Hepatocyte (in vitro differentiated cells): ENCODE measurements around the gene RASL10B. TPM values are rescaled to one million over a fixed set of nuclear protein-coding genes. Genes with fewer than 3 reads are reported as not detected.

Experiments
- DNase-seq: peaks from one replicate; pipeline ENCODE4 v3.0.0-alpha.2; 2016; ENCODE audit warnings: low spot score
- H2AFZ ChIP-seq: fragments of 200-600 bp; sonication (generic); 2 replicates; pipeline ENCODE4 v1.6.0; 2016; ENCODE audit warnings: antibody characterized with exemption, mild to moderate bottlenecking
- H3K27ac ChIP-seq: fragments of 200-600 bp; sonication (generic); 2 replicates; pipeline ENCODE4 v1.5.1; 2016; ENCODE audit warnings: mild to moderate bottlenecking
- H3K27me3 ChIP-seq: fragments of 200-600 bp; sonication (generic); 2 replicates; pipeline ENCODE4 v1.6.1; 2016
- H3K36me3 ChIP-seq: fragments of 200-600 bp; sonication (generic); replicated peaks from 2 replicates; pipeline ENCODE4 v1.5.1; 2016; ENCODE audit warnings: low read depth; ENCODE audit not compliant: insufficient read depth
- H3K4me1 ChIP-seq: fragments of 200-600 bp; sonication (generic); 2 replicates; pipeline ENCODE4 v1.5.1; 2016; ENCODE audit warnings: mild to moderate bottlenecking, moderate library complexity; ENCODE audit not compliant: insufficient read depth
- H3K4me2 ChIP-seq: fragments of 200-600 bp; sonication (generic); 2 replicates; pipeline ENCODE4 v1.6.0; 2016
- H3K4me3 ChIP-seq: fragments of 200-600 bp; sonication (generic); 2 replicates; pipeline ENCODE4 v1.5.1; 2016; ENCODE audit warnings: mild to moderate bottlenecking
- H3K79me2 ChIP-seq: fragments of 200-600 bp; sonication (generic); 2 replicates; pipeline ENCODE4 v1.6.0; 2017; ENCODE audit warnings: mild to moderate bottlenecking
- H3K9me2 ChIP-seq: fragments of 200-600 bp; sonication (generic); replicated peaks from 2 replicates; pipeline ENCODE4 v1.6.0; 2017; ENCODE audit warnings: mild to moderate bottlenecking; ENCODE audit not compliant: insufficient read depth
- H3K9me3 ChIP-seq: fragments of 200-600 bp; sonication (generic); 2 replicates; pipeline ENCODE4 v1.5.1; 2016; ENCODE audit warnings: low read depth, mild to moderate bottlenecking
- H4K20me1 ChIP-seq: fragments of 200-600 bp; sonication (generic); 2 replicates; pipeline ENCODE4 v1.6.0; 2016; ENCODE audit warnings: mild to moderate bottlenecking; ENCODE audit not compliant: insufficient read depth, poor library complexity, severe bottlenecking
- EZH2 ChIP-seq: fragments of 200-600 bp; sonication (generic); IDR thresholded peaks from 2 replicates; pipeline ENCODE4 v1.6.1; 2016; ENCODE audit warnings: antibody characterized with exemption, mild to moderate bottlenecking, borderline replicate concordance
- EZH2phosphoT487 ChIP-seq: fragments of 200-600 bp; sonication (generic); IDR thresholded peaks from one replicate; pipeline ENCODE4 v1.6.1; 2018; ENCODE audit warnings: antibody characterized with exemption, mild to moderate bottlenecking, low read depth, moderate library complexity; ENCODE audit not compliant: unreplicated experiment, severe bottlenecking
- WGBS: methylation state at CpG from one replicate; pipeline ENCODE4 v1.1.6; 2016; ENCODE audit warnings: low lambda C conversion rate; ENCODE audit errors: missing lambda C conversion rate; 5-methylcytosine and 5-hydroxymethylcytosine counted together
- polyA plus RNA-seq: library from polyadenylated mRNA; unstranded; fragments of >200 nt; fragmentation: Nextera tagmentation; extraction: Ambion mirVana; gene quantifications from 2 replicates; pipeline ENCODE4 v1.2.1, GENCODE V29; 2016
- total RNA-seq: library from RNA; depleted of rRNA; stranded (reverse); fragments of >200 nt; gene quantifications from 2 replicates; pipeline ENCODE4 v1.2.3, GENCODE V29; 2014
- TF ChIP-seq, protein P1 (sequence below): fragments of 200-600 bp; sonication (generic); IDR thresholded peaks from 2 replicates; pipeline ENCODE4 v1.5.1; 2016; ENCODE audit warnings: antibody characterized with exemption, mild to moderate bottlenecking; ENCODE audit not compliant: poor library complexity

RASL10B gene
- total and polyA plus RNA-seq, 2 experiments from 2014 or later: 7.1 to 7.6 TPM

GRCh38 chr17:35742896-35743477 lies 11.5 kb downstream of the RASL10B start:
- Histone ChIP-seq H3K4me3 (no peak overlapping the region), H3K9me3 (no peaks in the 10 kb centered on the region), H3K36me3 (no peaks in the 10 kb centered on the region), H3K9me2 (no peaks in the 10 kb centered on the region), H3K4me1 (no peaks in the 10 kb centered on the region), H2AFZ (no peak overlapping the region), H3K4me2 (no peak overlapping the region), H3K79me2 (no peaks in the 10 kb centered on the region), H3K27me3 (peaks cover 32% of the 10 kb centered on the region), H3K27ac (no peak overlapping the region), H4K20me1 (no peaks in the 10 kb centered on the region)
- TF ChIP-seq, protein P1, sequence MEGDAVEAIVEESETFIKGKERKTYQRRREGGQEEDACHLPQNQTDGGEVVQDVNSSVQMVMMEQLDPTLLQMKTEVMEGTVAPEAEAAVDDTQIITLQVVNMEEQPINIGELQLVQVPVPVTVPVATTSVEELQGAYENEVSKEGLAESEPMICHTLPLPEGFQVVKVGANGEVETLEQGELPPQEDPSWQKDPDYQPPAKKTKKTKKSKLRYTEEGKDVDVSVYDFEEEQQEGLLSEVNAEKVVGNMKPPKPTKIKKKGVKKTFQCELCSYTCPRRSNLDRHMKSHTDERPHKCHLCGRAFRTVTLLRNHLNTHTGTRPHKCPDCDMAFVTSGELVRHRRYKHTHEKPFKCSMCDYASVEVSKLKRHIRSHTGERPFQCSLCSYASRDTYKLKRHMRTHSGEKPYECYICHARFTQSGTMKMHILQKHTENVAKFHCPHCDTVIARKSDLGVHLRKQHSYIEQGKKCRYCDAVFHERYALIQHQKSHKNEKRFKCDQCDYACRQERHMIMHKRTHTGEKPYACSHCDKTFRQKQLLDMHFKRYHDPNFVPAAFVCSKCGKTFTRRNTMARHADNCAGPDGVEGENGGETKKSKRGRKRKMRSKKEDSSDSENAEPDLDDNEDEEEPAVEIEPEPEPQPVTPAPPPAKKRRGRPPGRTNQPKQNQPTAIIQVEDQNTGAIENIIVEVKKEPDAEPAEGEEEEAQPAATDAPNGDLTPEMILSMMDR: no peak
- TF ChIP-seq EZH2 (no peak), EZH2phosphoT487 (no peak)
- DNase-seq: no peak
- 80% methylated on average over 7 of the region's 7 CpGs for WGBS

DNA sequence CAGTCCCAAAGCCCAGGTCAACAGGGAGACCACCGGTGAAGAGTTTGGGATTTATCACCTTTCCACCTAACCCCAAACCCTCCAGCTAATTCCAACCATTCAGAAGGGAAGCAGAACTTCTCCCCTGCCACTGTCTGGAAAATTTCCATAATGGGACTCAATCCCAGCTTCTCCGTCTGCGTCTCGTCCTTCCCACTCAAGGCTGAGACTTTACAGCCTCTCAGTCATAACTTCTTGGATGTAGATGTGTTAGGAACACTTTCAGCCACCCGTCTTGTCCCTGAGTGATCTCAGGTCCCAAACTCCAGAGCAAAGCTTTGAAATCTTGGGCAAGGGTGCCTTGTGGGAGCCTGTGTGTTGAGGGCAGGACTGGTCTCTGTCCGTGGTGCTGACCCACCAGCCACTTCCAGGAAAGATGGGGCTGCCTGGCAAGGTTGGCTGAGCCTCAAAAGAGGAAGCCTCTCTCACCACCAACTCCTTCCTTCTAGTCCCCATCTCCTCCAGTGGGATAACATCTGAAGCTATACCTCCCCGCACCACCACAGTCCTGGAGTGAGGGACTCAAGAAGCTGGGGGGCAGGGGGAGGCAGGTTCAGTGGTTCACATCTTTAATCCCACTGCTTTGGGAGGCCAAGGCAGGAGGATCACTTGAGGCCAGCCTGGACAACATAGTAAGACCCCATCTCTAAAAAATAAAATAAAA lies 12.3 kb downstream of the RASL10B start:
- peak; percentile 71 for DNase-seq
- H3K4me3 ChIP-seq: no peak overlapping the region
- no peak overlapping the region for H3K27ac ChIP-seq
- TF ChIP-seq EZH2 (no peak), EZH2phosphoT487 (no peak)
- TF ChIP-seq, protein P1: no peak
- peaks cover 36% of the 10 kb centered on the region for H3K27me3 ChIP-seq
- H3K9me2 ChIP-seq: no peaks in the 10 kb centered on the region
- WGBS: 57% methylated on average over 7 of the region's 7 CpGs
- no peaks in the 10 kb centered on the region for H4K20me1 ChIP-seq
- no peaks in the 10 kb centered on the region for H3K79me2 ChIP-seq
- no peak overlapping the region for H2AFZ ChIP-seq
- H3K9me3 ChIP-seq: no peaks in the 10 kb centered on the region
- H3K4me1 ChIP-seq: no peaks in the 10 kb centered on the region
- no peak overlapping the region for H3K4me2 ChIP-seq
- no peaks in the 10 kb centered on the region for H3K36me3 ChIP-seq

DNA sequence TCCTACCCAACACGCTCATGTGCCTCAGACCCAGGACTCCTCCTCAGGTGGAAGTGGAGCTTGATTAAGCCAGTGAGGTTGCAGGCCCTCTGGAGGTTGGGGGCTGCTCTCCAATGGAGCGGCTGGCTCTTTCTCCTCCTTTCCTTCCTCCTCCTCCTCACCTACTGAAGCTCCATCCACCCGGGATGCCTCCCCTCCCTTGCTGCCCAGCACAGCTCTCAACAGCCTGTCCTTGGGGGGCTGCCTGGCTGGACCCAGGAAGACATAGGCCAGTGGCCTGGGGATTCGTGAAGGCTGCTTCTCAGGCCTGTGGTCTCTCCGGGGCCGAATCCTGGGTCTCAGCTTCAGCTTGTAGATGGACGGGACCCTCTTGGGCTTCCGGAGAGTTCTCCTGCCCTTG lies 13.4 kb downstream of the RASL10B start:
- H3K4me3 ChIP-seq: no peak overlapping the region
- no peak for DNase-seq
- no peaks in the 10 kb centered on the region for H3K9me2 ChIP-seq
- 87% methylated on average over 8 of the region's 8 CpGs for WGBS
- no peaks in the 10 kb centered on the region for H3K36me3 ChIP-seq
- H3K4me1 ChIP-seq: peaks cover under 1% of the 10 kb centered on the region
- H3K4me2 ChIP-seq: no peak overlapping the region
- no peak overlapping the region for H2AFZ ChIP-seq
- H3K27ac ChIP-seq: no peak overlapping the region
- TF ChIP-seq EZH2phosphoT487 (no peak), EZH2 (no peak)
- TF ChIP-seq, protein P1: no peak
- no peaks in the 10 kb centered on the region for H4K20me1 ChIP-seq
- H3K9me3 ChIP-seq: no peaks in the 10 kb centered on the region
- H3K79me2 ChIP-seq: no peaks in the 10 kb centered on the region
- peaks cover 46% of the 10 kb centered on the region for H3K27me3 ChIP-seq
